SH-SY5Y (cell line): ENCODE results near the gene GDF15.

Experiments used
- GATA2 ChIP-seq: IDR thresholded peaks from 2 replicates; pipeline ENCODE4 v1.6.1; 2011; ENCODE audit warnings: mild to moderate bottlenecking, low read depth, low read length
- GATA3 ChIP-seq: IDR thresholded peaks from 2 replicates; pipeline ENCODE4 v1.6.1; 2011; ENCODE audit warnings: low read depth, mild to moderate bottlenecking, low read length, moderate library complexity

GRCh38 chr19:18416778-18417249 lies 30.9 kb downstream of the GDF15 start:
- TF ChIP-seq GATA2, result no peak
- no peak for TF ChIP-seq GATA3
